Activated CD8-positive, alpha-beta memory T cell treated with anti-CD3 and anti-CD28 coated beads for 48 hours (primary cell): ENCODE measurements around the gene ERMARD.

ENCODE experiments used
- DNase-seq, 3 experiments: peaks; one replicate each; pipeline ENCODE4 v3.0.0-alpha.2; 2020; ENCODE audit warnings: low read depth in 2 of 3, low spot score in 2 of 3

Gene ERMARD

DNA sequence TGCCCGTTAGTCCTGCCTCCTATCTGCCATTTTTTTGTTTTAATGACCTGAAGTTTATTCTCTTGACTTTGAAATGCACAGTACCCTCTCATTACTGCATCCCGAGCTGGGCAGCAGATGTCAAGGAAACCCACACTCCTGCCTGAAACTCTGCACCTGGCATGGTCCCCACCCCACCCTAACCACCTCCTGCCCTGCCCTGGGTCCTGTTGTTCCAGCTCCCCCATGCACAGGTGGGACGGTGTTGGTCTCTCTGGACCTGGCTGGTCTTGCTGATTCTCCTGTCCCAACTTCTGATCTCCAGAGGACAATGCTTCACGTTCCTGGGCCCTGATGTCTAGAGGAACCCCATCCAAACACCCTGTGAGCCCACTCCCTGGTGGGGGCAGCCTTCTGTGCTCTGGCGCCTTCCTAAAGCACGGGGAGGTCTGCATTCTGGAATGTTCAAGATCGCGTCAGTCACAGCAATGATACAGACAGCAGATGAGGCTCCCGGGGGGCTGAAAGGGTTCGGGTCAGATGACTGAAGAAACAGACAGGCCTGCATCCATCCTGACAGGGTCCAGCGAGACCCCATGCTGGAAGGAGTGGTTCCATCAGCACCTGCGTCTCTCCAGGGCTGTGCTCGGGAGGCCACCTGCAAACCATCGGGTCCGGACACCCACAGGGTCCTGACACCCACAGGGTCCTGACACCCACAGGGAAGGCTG is 73.6 kb downstream of the ERMARD start:
- DNase-seq, result no peak

DNA sequence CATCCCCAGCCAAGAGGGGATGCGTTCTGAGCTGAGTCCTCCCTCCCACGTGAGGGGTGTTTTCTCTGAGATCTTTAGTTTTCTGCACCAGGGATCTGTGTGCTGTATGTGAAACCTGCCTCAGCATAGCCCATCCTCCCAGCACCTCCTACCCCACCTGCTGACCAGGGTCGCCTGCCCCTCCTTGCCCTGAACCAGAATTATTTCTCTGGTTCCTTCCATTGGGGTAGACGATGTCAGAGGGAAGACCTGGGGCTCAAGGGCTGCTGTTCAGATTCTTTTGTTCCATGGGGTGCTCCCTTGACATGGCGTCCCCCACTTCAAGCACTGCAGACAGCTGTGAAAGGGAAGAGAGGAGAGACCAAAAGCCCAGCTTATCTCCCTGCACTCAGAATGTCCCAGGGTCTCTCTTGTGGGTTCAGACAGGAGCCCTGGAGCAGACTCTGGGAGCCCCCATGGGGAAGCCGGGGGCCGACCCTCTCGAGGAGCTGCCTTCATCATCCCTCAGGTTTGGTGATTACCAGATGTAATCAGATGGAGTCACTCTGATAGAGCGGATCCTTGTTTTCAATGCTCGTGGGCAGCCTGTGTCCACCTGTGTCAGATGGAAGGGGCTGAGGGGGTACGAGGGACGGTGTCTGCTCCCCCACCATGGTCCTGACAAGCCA is 74.3 kb downstream of the ERMARD start:
- DNase-seq, result no peak

DNA sequence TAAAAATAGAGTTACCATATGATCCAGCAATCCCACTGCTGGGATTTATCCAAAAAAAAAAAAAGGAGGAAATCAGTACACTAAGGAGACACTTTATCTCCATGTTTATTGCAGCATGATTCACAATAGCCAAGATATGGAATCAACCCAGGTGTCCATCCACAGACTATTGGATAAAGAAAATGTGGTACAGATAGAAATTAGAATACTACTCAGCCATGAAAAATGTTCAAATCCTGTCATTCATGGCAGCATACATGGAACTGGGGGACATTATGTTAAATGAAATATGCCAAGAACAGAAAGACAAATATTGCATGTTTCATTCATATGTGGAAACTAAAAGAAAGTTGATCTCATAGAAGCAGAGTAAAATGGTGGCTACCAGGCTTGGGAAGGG is 75.3 kb downstream of the ERMARD start:
- DNase-seq, result no peak

DNA sequence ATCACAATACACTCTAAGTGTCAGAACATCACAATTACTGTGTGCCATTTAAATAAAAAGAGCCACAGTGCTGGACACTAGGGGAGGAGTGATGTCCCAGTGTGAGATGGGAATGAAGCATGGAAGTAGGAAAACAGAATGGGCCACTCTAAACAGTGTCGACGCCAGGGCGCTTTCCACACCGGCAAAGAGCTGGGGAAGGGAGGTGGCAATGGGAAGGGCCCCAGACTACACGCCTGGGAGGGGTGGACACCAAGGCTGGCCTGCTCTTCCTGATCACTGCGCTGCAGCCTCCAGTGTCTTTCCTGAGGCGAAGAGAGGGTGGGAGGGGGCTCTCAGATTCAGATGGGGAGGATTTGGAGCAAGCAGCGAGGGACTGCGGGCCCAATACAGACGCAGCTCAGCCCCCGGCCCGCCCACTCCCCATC is 75.9 kb downstream of the ERMARD start:
- DNase-seq, result no peak

DNA sequence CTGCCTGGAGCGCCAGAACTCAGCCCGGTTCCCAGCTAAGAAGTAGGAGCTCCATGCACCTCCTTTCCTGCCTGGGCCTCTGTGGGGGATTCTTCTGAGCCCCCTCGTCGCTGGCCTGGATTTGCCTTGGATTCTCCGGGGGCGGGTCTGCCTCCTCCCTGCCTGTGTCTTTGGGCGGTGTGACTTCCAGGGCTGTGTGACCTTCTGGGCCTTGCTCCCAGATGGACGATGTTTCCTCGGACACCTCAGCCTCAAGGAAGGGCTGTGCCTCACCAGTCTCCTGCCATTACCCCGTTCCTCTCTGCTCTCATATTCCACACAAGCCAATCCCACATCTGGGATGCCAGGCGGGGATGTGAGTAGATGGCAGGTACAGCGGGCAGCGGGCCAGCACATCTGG is 76.8 kb downstream of the ERMARD start:
- no peak for DNase-seq

DNA sequence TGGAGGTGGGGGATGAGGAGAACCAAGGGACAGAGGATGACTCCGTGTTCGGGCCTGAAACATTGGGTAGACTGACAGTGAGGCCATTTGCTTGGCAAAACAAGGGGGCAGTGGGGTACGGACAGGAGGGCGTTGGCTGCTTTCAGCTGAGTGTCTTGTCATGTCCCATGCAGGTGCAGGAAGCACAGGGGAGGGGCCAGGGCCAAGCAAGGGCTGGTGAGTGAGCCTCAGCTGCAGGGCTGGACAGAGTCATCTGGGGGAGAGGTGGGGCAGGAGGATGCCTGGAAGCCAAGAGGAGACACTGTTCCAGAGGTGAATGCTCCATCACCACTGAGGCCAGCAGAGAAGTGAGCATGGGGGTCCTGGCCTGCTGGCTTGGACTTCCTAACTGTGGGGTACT is 78.4 kb downstream of the ERMARD start:
- no peak for DNase-seq

DNA sequence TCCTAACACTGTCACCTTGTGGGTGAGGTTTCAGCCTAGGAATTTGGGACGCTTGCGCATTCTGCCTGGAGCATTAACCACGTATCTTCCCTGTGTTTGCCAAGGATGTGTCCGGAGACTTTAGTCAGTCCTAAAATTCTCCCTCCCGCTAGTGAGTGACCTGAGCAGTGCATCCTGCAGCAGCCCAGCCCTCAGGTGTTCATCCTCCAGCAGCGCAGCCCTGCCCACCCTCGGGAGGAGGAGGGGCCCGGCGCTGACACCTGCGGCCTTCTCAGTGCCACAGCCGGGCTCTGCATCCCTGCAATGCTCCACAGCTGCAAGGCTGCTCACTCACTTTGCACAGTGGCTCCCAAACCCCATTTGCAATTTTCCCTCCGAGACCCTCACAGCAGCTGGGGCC is 79.5 kb downstream of the ERMARD start:
- no peak for DNase-seq
